K562 (cell line): ENCODE data around the gene PGS1. TPM values are rescaled to one million over a fixed set of nuclear protein-coding genes. Genes with fewer than 3 reads are reported as not detected.

ENCODE experiments used
- ATAC-seq: fragments of 200-7000 bp; cut with Tn5 transposase; 3 replicates; pipeline ENCODE4 v1.9.1; 2020; ENCODE audit warnings: moderate library complexity
- BruUV-seq: library from RNA; stranded (reverse); fragments of 400-500 nt; replicated peaks from 2 replicates; lab custom pipeline; 2021; lab: Mats Ljungman, UMichigan
- CTCF ChIA-PET: fragments of 300-600 bp; formaldehyde crosslinking; extraction: SDS; loops from one replicate; lab custom pipeline; 2021; ENCODE audit warnings: low intra/inter-chr PET ratio; lab: Yijun Ruan, JAX
- POLR2A ChIA-PET: fragments of 300-600, 350-650 bp; sonication (Branson Sonifier 250); formaldehyde crosslinking; extraction: SDS; loops from one replicate; lab custom pipeline; 2021; ENCODE audit warnings: antibody characterized with exemption, inconsistent platforms; lab: Yijun Ruan, JAX
- DNase-seq, 4 experiments: peaks; one replicate each; pipeline versions ENCODE4 v3.0.0 to v3.0.0-alpha.2; 2011 to 2018; ENCODE audit warnings: low spot score in 3 of 4, mixed read lengths in 3 of 4; ENCODE audit errors: extremely low read depth in 1 of 4
- FAIRE-seq: peaks from 2 replicates; lab custom pipeline; 2011; peaks lifted over from hg19 to GRCh38; lab: Jason Lieb, UNC
- H2AFZ ChIP-seq: 2 replicates; pipeline ENCODE4 v1.6.0; 2011; ENCODE audit warnings: low read depth, low read length, control low read depth, inconsistent platforms
- H3K27ac ChIP-seq: fragments of 200-600 bp; 3 replicates; pipeline ENCODE4 v1.8.0; 2011; ENCODE audit warnings: low read depth, mild to moderate bottlenecking, control low read depth, inconsistent platforms, low read length, moderate library complexity, mixed read lengths; ENCODE audit errors: extremely low read depth
- H3K27me3 ChIP-seq, 2 experiments: fragments of 300-600 bp in 1 of 2; 2 replicates in 1 of 2; 3 replicates in 1 of 2; pipeline versions ENCODE4 v1.6.0 to v1.8.0; 2011; ENCODE audit warnings: inconsistent platforms in 2 of 2, low read length in 2 of 2, mild to moderate bottlenecking in 1 of 2, mixed read lengths in 1 of 2, moderate library complexity in 1 of 2; ENCODE audit not compliant: control insufficient read depth in 2 of 2, insufficient read depth in 2 of 2
- H3K36me3 ChIP-seq: fragments of 300-600 bp; 3 replicates; pipeline ENCODE4 v1.8.0; 2011; ENCODE audit warnings: mild to moderate bottlenecking, low read length, inconsistent platforms; ENCODE audit not compliant: control insufficient read depth, insufficient read depth
- H3K4me1 ChIP-seq, 2 experiments: fragments of 200-600 bp in 1 of 2; replicated peaks in 1 of 2; 2 replicates in 1 of 2; 3 replicates in 1 of 2; pipeline versions ENCODE4 v1.5.1 to v1.8.0; 2011; ENCODE audit warnings: inconsistent platforms in 2 of 2, low read length in 2 of 2, mild to moderate bottlenecking in 1 of 2, mixed read lengths in 1 of 2, moderate library complexity in 1 of 2; ENCODE audit not compliant: control insufficient read depth in 2 of 2, insufficient read depth in 2 of 2
- H3K4me2 ChIP-seq: 2 replicates; pipeline ENCODE4 v1.6.1; 2011; ENCODE audit warnings: low read length, control low read depth, inconsistent platforms, mixed read lengths; ENCODE audit not compliant: insufficient read depth
- H3K4me3 ChIP-seq: fragments of 200-600 bp; sonication (generic), shearing (Covaris generic); 2 replicates; pipeline ENCODE4 v1.5.1; 2016; ENCODE audit warnings: control low read depth, inconsistent platforms
- H3K79me2 ChIP-seq: fragments of 200-600 bp; 3 replicates; pipeline ENCODE4 v1.8.0; 2011; ENCODE audit warnings: low read length, inconsistent platforms; ENCODE audit not compliant: control insufficient read depth, insufficient read depth
- H3K9ac ChIP-seq, 2 experiments: 2 replicates each; pipeline versions ENCODE4 v1.6.0 to v1.6.1; 2011; ENCODE audit warnings: low read depth in 2 of 2, low read length in 2 of 2, control low read depth in 1 of 2, inconsistent platforms in 1 of 2, mild to moderate bottlenecking in 1 of 2, mixed read lengths in 1 of 2; ENCODE audit not compliant: insufficient read depth in 1 of 2
- H3K9me1 ChIP-seq: one replicate; pipeline ENCODE4 v1.6.0; 2011; ENCODE audit warnings: inconsistent platforms, mild to moderate bottlenecking, low read length, moderate library complexity; ENCODE audit not compliant: control insufficient read depth, insufficient read depth
- H3K9me3 ChIP-seq: replicated peaks from 2 replicates; pipeline ENCODE4 v1.5.1; 2011; ENCODE audit warnings: low read depth, low read length, inconsistent platforms; ENCODE audit not compliant: control insufficient read depth, insufficient read depth
- H4K20me1 ChIP-seq: replicated peaks from 2 replicates; pipeline ENCODE4 v1.6.1; 2011; ENCODE audit warnings: low read length, inconsistent platforms, mixed read lengths; ENCODE audit not compliant: control insufficient read depth, insufficient read depth
- HNRNPLL ChIP-seq: fragments of 200-400 bp; formaldehyde crosslinking; IDR thresholded peaks from 2 replicates; pipeline ENCODE4 v1.6.1; 2017; ENCODE audit warnings: low read length, low read depth, mild to moderate bottlenecking; ENCODE audit not compliant: poor library complexity, severe bottlenecking
- MXD1 ChIP-seq: fragments of 250-450 bp; sonication (Bioruptor Pico); IDR thresholded peaks from 2 replicates; pipeline ENCODE4 v1.8.0; 2021; ENCODE audit warnings: borderline replicate concordance, mild to moderate bottlenecking, moderate library complexity; ENCODE audit not compliant: poor library complexity, severe bottlenecking
- NCOA1 ChIP-seq: fragments of 450-650 bp; IDR thresholded peaks from 2 replicates; pipeline ENCODE4 v1.6.1; 2016; ENCODE audit warnings: low read depth
- RBM14 ChIP-seq: fragments of 200-400 bp; formaldehyde crosslinking; IDR thresholded peaks from 2 replicates; pipeline ENCODE4 v1.6.1; 2018; ENCODE audit warnings: low read depth, mild to moderate bottlenecking, low read length, moderate library complexity, borderline replicate concordance; ENCODE audit not compliant: insufficient read depth
- SIN3A ChIP-seq, 2 experiments: fragments of 150-350 bp in 1 of 2; IDR thresholded peaks; 2 replicates each; pipeline ENCODE4 v1.6.1; 2011 to 2016; ENCODE audit warnings: borderline replicate concordance in 2 of 2, low read depth in 2 of 2, low read length in 2 of 2, mild to moderate bottlenecking in 2 of 2, moderate library complexity in 2 of 2; ENCODE audit not compliant: control insufficient read depth in 1 of 2
- SNRNP70 ChIP-seq: fragments of 200-400 bp; formaldehyde crosslinking; optimal IDR thresholded peaks from 2 replicates; pipeline ENCODE3; 2017; ENCODE audit warnings: low read depth, low read length
- THRB ChIP-seq: fragments of 450-650 bp; formaldehyde crosslinking; conservative IDR thresholded peaks from 2 replicates; pipeline ENCODE4 v1.4.0; 2022; ENCODE audit warnings: mild to moderate bottlenecking, missing genetic modification characterization
- XRCC5 ChIP-seq: fragments of 200-400 bp; formaldehyde crosslinking; IDR thresholded peaks from 2 replicates; pipeline ENCODE4 v1.6.1; 2017; ENCODE audit warnings: low read depth, mild to moderate bottlenecking, low read length
- ZNF395 ChIP-seq: fragments of 200-800 bp; sonication (Bioruptor generic); IDR thresholded peaks from 2 replicates; pipeline ENCODE4 v1.6.1; 2017; ENCODE audit warnings: missing genetic modification characterization, missing compliant biosample characterization
- WGBS: fragments of 100-300 bp; shearing (Covaris generic); methylation state at CpG from one replicate; pipeline ENCODE4 v1.1.6; 2016; ENCODE audit warnings: low coverage, mixed read lengths; ENCODE audit not compliant: insufficient coverage; ENCODE audit errors: missing lambda C conversion rate; 5-methylcytosine and 5-hydroxymethylcytosine counted together
- in situ Hi-C: fragments of 300-500 bp; cut with MboI; formaldehyde crosslinking; loops from 4 replicates; pipeline ENCODE4 v1.15.0; 2018; ENCODE audit warnings: inconsistent platforms, mixed read lengths
- intact Hi-C: fragments of 100-400 bp; cut with micrococcal nuclease; formaldehyde crosslinking; loops from 2 replicates; pipeline ENCODE4 v1.14.2; 2022
- polyA plus RNA-seq, 8 experiments: library from polyadenylated mRNA; depleted of rRNA in 4 of 8; stranded (reverse) in 5 of 8; unstranded in 3 of 8; fragments of >200 nt; fragmentation: Nextera tagmentation in 2 of 8; fragmentation: Illumina TruSeq in 1 of 8; extraction: Ambion mirVana in 2 of 8; extraction: Trizol in 1 of 8; gene quantifications; 2 replicates each; pipeline versions ENCODE4 v1.2.1 to v1.2.3, GENCODE V29; 2011 to 2014; ENCODE audit warnings: inconsistent platforms in 1 of 8, missing spikeins in 1 of 8
- total RNA-seq, 7 experiments: library from RNA; depleted of rRNA in 6 of 7; stranded (reverse); fragments of >200 nt in 6 of 7; fragmentation: Illumina TruSeq in 2 of 7; extraction: Trizol in 2 of 7; gene quantifications; 2 replicates each; pipeline versions ENCODE4 v1.2.1 to v1.2.3, GENCODE V29; 2011 to 2021; ENCODE audit warnings: low replicate concordance in 1 of 7

Gene PGS1
- total and polyA plus RNA-seq, 9 of the 15 experiments (the other 6 are each of a cell fraction or from before 2014, with no cell fraction given) = 1.3 to 39.4 (median 22.3) TPM

GRCh38 chr17:78460176-78460675 lies 81.8 kb downstream of the PGS1 start:
- Histone ChIP-seq H3K27ac (no peak overlapping the region), H3K9me1 (no peaks in the 10 kb centered on the region), H4K20me1 (no peaks in the 10 kb centered on the region), H3K27me3 (peaks cover 54 to 86% of the 10 kb centered on the region in 2 experiments), H3K4me1 (peaks cover 0 to 10% of the 10 kb centered on the region in 2 experiments; a peak in 2 of 5 replicates), H3K79me2 (no peaks in the 10 kb centered on the region), H3K9ac (no peak overlapping the region), H3K4me3 (no peak overlapping the region), H3K4me2 (no peak overlapping the region), H3K36me3 (no peaks in the 10 kb centered on the region), H2AFZ (no peak overlapping the region), H3K9me3 (no peaks in the 10 kb centered on the region)
- DNase-seq = no peak
- in situ Hi-C loops = no loop called here
- no peak for TF ChIP-seq XRCC5
- TF ChIP-seq SIN3A (IDR thresholded peaks at IDR 0.05; ENCODE audit: borderline replicate concordance in 2 of 2, control insufficient read depth in 1 of 2, low read depth in 2 of 2, low read length in 2 of 2) = no peak
- intact Hi-C loops = no loop called here
- CTCF ChIA-PET = no interaction called here
- WGBS = 5% methylated on average over 11 of the region's 11 CpGs
- no TSS peak for BruUV-seq
- ATAC-seq = no peak
- POLR2A ChIA-PET = interaction anchor here (0.6 to 1.0 kb wide), 2 partner anchors 27 to 759 kb away, joined by 3 to 5 read pairs; no protein-coding TSS in a partner anchor
- FAIRE-seq = no peak

- Histone ChIP-seq H3K36me3 (no peaks in the 10 kb centered on the region), H2AFZ (no peak overlapping the region), H3K9me1 (no peaks in the 10 kb centered on the region), H3K4me1 (peaks cover 0 to 10% of the 10 kb centered on the region in 2 experiments; a peak in 2 of 5 replicates), H3K27me3 (peaks cover 48 to 77% of the 10 kb centered on the region in 2 experiments), H4K20me1 (no peaks in the 10 kb centered on the region), H3K27ac (no peak overlapping the region), H3K4me3 (no peak overlapping the region), H3K4me2 (no peak overlapping the region), H3K9me3 (no peaks in the 10 kb centered on the region), H3K9ac (no peak overlapping the region), H3K79me2 (no peaks in the 10 kb centered on the region)
- in situ Hi-C loops (no loop called here), intact Hi-C loops (no loop called here)
- ATAC-seq (no peak), FAIRE-seq (no peak), DNase-seq (no peak)
- ChIA-PET CTCF (no interaction called here), POLR2A (interaction anchor here (0.5 to 1.6 kb wide), 5 partner anchors 10 to 758 kb away, joined by 3 to 4 read pairs (median 4); no protein-coding TSS in a partner anchor)
- BruUV-seq = no TSS peak
- 4% methylated on average over 31 of the region's 34 CpGs for whole genome bisulfite sequencing
- TF ChIP-seq HNRNPLL (no peak), THRB (CRISPR knock-in tag) (no peak), NCOA1 (no peak), SNRNP70 (no peak), ZNF395 (CRISPR knock-in tag) (no peak), RBM14 (no peak), MXD1 (CRISPR knock-in tag) (no peak)
Measured at GRCh38 chr17:78460951-78461798, 82.7 kb downstream of the PGS1 start.
